ENCODE results near the gene PLAC1.

PLAC1 gene

GRCh38 chrX:134631426-134632346 is 26.6 kb downstream of the PLAC1 start:
- DNase-seq (ENCODE audit: low read depth): no peak

GRCh38 chrX:134628663-134629062 is 29.6 kb downstream of the PLAC1 start:
- no peak for DNase-seq (ENCODE audit: low read depth)

GRCh38 chrX:134626434-134626833 is 31.8 kb downstream of the PLAC1 start:
- DNase-seq (ENCODE audit: low read depth): no peak

DNA sequence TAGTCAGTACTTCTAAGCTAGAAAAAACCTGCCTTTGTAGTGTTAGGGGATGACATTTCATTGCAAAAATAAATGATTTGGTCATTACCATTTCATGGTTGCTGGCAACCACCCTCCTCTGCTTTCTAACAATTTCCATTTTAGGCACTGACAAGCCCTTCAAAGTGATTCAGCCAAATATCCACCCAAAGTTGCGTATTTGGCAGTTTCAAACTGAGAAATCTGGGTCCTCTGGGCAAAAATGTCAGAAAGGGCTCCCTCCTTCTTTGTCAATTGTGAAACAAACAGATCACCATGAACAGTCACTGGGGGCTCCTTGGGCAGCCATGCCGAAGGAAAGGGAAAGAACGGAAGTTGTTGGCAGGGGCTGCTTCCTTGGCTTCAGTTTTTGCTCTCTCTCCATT is 33.0 kb downstream of the PLAC1 start:
- no peak for DNase-seq (ENCODE audit: low read depth)

GRCh38 chrX:134624046-134624430 is 34.2 kb downstream of the PLAC1 start:
- no peak for DNase-seq (ENCODE audit: low read depth)

DNA sequence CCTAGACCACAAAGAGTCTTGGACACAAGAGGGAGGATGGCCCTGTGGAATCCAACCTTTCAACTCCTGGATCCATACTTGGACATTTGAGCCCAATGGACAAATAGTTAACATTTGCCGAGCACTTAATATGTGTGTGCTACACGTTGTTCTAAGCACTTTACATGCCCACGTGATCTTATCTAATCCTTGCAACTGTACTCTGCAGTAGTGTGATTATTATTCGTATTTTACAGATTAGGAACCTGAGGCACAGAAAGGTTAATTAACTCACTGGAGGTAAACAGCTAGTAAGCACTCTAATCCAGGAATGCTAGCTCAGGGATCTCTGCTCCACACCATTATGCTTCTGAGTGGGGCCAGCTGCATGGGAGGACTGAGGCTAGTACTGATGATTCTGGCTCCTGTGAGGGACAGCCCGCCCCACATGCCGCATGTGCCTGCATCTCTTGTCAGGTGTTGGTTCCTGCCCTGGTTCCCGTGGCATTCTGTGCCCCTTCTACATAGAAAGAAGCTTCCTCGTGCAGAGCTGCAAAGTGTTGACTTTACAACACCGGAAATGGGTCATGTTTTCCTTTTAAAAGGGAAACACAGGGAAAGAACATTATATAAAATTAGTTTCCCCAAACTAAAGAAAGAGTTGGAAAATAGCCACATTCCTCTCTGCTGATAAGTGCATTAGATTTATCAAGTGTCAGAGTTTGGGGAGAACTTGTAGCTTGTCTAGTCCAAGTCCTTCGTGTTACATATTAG is 34.8 kb downstream of the PLAC1 start:
- DNase-seq (ENCODE audit: low read depth): no peak

GRCh38 chrX:134622813-134623185 is 35.5 kb downstream of the PLAC1 start:
- no peak for DNase-seq (ENCODE audit: low read depth)

GRCh38 chrX:134622056-134622812 is 36.0 kb downstream of the PLAC1 start:
- no peak for DNase-seq (ENCODE audit: low read depth)

DNA sequence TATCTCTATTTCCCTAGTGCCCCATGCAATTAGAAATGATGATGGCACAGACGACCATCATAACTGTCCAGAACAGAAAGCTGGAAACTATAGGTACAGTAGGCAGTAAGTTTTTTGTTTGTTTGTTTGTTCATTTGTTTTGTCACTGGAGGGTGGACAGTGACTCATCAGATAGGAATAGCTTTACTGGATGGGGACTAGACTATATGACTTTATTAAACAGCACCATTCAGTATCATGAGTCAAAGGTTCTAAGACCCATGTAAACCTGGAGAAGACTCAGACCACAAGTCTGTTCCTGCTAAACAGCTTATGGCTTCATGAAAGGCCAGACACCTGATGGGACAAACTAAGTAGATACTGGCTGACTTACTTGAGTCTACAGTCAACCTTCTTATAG is 38.4 kb downstream of the PLAC1 start:
- DNase-seq (ENCODE audit: low read depth): no peak

GRCh38 chrX:134613396-134613795 is 44.9 kb downstream of the PLAC1 start:
- no peak for DNase-seq (ENCODE audit: low read depth)

DNA sequence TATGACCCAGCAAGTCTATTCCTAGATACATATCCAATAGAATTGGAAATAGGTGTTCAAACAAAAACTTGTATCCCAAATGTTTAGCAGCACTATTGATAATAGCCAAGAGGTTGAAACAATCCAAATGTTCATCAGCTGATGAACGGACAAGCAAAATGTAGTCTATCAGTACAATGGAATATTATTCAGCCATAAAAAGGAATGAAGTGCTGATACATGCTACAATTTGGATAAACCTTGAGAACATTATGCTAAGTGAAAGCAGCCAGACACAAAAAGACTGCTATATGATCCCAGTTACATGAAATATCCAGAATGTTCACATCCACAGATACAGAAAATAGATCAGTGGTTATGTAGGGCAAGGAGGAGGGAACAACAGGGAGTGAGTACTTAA is 50.1 kb downstream of the PLAC1 start:
- DNase-seq (ENCODE audit: low read depth): no peak

DNA sequence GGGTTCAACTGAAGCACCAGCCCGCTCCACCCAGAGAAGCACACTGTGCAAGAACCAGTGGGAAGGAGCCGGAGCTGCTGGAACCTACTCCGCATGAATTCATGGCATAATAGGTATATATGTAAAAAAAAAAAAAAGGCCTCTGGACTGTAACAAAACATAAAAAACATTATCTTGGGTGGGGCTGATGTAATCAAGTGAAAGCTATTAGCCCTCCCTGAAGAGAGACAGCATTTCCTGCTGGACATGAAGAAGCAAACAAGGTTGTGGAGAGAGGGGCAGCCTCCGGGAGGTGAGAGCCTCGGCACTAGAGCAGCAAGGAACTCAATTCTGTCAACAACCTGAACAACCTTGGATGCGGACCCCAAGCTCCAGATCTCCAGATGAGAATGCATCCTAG is 50.7 kb downstream of the PLAC1 start:
- no peak for DNase-seq (ENCODE audit: low read depth)

DNA sequence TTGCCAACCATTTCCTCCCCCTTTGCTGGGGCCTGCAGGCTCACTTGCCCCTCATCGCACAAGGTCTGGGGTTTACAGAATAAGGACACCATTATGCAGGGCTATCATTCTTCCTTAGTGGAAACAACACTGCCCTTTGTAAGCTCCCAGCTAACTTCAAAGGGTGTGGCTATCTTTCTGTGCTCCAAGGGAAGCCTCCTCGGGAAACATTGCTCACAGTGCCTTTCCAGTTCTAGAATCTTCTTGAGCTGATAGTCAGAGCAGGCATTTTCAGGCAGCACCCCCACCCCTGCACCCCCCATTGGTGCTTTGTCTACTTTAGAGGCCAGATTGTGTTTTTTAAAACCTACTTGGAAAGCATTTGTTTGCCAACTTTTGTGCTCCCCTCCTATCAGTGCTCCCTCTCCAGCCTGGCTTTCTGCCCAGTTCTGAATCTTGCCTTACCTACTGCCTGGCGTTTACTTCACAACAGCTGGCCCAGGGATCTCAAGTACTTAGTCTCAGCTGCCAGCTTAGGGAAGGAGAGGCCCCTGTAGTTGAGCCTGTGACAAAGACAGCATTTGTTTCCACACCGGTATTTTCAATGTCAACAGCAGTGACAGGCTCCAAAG is 53.5 kb downstream of the PLAC1 start:
- DNase-seq (ENCODE audit: low read depth): no peak

DNA sequence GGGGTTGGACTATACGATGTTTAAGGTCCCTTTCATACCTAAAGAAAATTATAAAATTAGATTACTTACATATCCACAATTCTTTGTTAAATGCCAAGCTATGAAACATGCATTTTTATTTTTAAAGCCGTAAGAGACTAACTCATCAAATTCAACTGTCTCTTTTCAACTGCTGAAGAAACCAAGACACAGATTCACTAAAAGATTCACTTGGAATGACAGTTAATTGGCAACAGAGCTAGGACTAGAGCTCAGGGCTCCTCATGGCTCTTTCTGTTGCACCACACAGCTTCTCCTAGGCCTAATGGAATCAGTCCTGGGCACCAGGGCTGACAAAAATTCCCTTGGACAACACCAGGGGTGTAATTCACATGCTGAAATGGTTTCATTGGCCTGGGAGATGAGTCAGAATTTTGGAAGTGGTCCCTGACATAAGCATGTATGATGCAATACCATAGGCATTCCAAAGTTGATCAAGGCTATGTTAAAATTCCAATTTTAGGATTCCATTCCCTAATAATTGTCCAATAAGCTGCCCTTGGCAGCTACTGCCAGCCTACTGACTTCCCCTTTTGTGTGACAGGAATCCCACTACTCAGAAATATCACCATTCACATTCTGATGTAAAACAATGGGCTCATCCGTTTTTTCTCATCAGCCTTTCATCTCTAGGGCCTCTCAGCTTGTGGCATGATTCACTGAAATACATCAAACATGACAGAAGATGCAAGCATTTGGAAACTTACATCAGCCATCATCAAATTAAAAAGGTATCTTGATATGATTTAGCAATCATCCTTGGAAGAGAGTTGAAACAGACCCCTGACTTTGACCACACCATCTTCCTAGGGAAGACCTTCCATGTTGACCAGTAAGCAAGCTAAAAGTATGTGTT is 54.2 kb downstream of the PLAC1 start:
- no peak for DNase-seq (ENCODE audit: low read depth)

DNA sequence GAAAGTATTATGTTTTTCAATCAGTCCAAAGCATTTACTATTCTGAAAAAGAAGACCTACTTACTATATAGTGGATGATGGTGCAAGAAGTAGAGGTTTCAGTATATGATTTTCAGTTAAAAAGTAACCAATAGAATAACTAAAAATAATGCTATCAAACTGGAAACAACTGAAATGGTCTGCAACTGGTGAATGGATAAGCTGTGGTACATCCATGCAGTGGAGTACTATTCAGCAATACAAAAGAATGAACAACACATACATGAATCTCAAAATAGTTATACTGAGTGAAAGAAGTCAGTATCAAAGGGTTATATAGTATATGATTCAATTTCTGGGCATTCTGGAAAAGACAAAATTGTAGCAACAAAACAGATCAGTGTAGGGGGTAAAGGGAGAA is 55.9 kb downstream of the PLAC1 start:
- no peak for DNase-seq (ENCODE audit: low read depth)

DNA sequence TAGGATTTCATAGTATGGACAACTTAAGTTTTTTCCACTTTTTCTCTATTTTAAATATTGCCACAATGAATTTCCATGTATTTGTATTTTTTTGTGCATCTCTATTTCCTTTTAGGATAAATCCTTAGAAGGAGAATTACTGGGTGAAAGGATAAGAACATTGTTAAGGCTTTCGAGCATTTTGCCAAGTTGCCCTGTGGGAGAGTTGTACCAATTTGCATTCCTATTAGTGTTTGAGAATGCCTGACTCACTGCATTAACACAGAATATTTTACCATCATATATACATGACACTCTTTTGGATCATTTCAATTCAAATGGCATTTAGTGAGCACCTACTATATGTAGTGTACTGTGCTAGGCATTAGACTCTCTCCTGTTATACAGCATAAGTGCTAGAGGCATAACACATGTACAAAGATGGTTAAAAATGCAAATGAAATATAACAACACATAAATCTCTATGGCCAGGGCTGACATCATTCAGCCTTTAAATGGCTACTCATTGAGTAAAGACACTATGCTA is 57.0 kb downstream of the PLAC1 start:
- DNase-seq (ENCODE audit: low read depth): no peak

DNA sequence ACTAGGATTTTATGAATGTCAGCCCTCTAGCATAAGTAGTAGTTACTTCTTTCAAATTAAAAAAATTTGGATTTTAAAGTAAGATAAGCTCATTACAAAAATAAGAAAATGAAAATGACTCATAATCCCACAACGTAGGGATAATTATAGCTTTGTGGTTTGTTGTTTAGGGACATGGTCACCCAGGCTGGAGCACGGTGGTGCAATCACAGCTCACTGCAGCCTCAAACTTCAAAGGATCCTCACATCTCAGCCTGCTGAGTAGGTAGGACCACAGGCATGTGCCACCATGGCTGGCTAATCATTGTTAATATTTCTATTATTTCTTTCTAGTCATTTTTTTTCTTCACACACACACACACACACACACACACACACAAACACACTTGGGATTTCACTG is 57.6 kb downstream of the PLAC1 start:
- DNase-seq (ENCODE audit: low read depth): no peak

GRCh38 chrX:134599184-134599914 is 58.9 kb downstream of the PLAC1 start:
- no peak for DNase-seq (ENCODE audit: low read depth)

- no peak for DNase-seq (ENCODE audit: low read depth)
These were observed 66.0 kb downstream of the PLAC1 start for GRCh38 chrX:134592303-134592702.

- DNase-seq (ENCODE audit: low read depth): no peak
These were observed 66.8 kb downstream of the PLAC1 start for GRCh38 chrX:134591502-134591901.

Data from T follicular helper cell (primary cell).